Fibroblast of villous mesenchyme (primary cell): ENCODE results near the gene ADGRA3. TPM values are rescaled to one million over a fixed set of nuclear protein-coding genes. Genes with fewer than 3 reads are reported as not detected.

Experiments
- DNase-seq: peaks from one replicate; pipeline ENCODE4 v3.0.0-alpha.2; 2010; ENCODE audit warnings: low read depth
- H3K4me3 ChIP-seq: 2 replicates; pipeline ENCODE4 v1.5.1; 2011; ENCODE audit warnings: low read depth, mild to moderate bottlenecking, low read length
- total RNA-seq: library from RNA; depleted of rRNA; stranded (reverse); fragments of >200 nt; gene quantifications from 2 replicates; pipeline ENCODE4 v1.2.3, GENCODE V29; 2012
- TF ChIP-seq, protein P1 (sequence below): IDR thresholded peaks from 2 replicates; pipeline ENCODE4 v1.5.1; 2012; ENCODE audit warnings: low read depth, mild to moderate bottlenecking, low read length; ENCODE audit not compliant: insufficient read depth

ADGRA3 gene
- total RNA-seq, 1 donor, result 25.9 TPM

DNA sequence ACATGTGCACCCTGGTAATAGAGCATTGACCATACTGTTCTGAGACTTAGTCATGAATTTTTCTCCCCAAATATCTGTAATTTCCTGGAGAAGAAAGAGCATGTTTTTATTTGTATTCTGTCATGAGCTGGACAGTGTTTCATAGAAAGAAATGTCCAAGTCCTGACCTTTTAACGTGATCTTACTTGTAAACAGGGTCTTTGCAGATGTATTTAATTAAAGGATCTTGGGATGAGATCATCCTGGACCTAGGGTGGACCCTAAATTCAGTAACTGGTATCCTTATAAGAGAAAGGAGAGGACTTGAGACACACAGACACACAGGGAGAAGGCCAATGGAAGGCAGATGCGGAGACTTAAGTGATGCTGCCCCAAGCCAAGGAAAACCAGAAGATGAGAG lies 3.6 kb downstream of the ADGRA3 start:
- DNase-seq, result peak; percentile 66
- H3K4me3 ChIP-seq, result no peak overlapping the region
- TF ChIP-seq, protein P1, sequence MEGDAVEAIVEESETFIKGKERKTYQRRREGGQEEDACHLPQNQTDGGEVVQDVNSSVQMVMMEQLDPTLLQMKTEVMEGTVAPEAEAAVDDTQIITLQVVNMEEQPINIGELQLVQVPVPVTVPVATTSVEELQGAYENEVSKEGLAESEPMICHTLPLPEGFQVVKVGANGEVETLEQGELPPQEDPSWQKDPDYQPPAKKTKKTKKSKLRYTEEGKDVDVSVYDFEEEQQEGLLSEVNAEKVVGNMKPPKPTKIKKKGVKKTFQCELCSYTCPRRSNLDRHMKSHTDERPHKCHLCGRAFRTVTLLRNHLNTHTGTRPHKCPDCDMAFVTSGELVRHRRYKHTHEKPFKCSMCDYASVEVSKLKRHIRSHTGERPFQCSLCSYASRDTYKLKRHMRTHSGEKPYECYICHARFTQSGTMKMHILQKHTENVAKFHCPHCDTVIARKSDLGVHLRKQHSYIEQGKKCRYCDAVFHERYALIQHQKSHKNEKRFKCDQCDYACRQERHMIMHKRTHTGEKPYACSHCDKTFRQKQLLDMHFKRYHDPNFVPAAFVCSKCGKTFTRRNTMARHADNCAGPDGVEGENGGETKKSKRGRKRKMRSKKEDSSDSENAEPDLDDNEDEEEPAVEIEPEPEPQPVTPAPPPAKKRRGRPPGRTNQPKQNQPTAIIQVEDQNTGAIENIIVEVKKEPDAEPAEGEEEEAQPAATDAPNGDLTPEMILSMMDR, result no peak

DNA sequence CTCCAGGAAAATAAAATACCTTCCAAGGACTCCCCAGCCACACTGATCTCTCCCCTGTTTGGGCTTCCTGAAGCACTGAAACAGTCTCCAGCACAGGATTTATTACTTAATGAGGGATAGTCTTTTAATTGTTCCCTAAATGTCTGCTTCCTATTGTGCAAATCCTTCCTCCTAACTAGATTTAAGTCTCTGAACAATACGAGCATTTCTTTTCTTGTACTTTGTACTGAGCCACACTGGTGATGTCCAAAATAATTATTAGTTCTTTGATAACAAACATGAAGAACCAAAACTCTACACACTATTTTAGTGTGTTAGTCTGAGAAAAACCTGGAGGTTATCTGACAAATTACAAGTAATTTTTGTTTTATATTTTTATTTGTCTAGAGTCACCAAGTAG lies 5.1 kb downstream of the ADGRA3 start:
- H3K4me3 ChIP-seq, result no peak overlapping the region
- DNase-seq, result no peak
- TF ChIP-seq, protein P1, result no peak

DNA sequence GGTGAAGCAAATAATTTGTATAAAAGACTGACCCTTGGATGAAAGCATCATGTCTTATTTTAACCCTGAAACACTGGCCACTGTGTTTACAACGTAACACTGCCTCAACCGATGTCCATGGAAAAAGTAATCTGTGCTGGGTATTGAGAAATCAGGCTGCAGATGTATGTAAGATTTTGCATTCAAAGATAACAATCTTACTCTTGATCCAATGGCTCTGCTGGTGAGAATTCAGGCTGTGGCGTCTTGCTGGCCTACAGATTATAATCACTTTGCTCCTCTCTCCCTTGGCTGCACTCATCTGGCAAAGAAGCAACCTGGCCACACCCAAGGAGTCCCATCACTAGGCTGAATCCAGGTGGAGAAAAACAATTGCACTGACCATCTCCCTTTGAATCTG lies 7.5 kb downstream of the ADGRA3 start:
- DNase-seq, result peak; percentile 83
- no peak overlapping the region for H3K4me3 ChIP-seq
- TF ChIP-seq, protein P1, result no peak

DNA sequence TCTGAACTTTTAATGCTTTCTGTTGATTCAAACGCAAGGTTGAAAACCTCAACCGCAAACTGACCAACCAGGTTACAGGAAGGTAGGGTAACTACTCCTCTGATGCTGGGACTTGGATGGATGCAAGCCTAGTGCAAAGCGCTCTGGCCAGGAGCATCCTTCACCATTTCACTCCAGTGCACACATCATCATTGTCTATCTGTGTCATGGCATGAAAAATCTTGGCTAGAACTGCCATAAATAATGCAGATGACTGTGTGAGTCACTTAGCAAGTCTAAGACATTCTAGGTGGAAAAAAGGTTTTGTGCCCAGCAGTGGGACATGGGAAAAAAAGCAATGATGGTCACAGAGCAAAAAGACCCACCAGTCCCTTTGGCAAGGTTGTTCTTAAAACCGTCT lies 10.9 kb downstream of the ADGRA3 start:
- TF ChIP-seq, protein P1, result no peak
- DNase-seq, result no peak
- H3K4me3 ChIP-seq, result no peak overlapping the region

DNA sequence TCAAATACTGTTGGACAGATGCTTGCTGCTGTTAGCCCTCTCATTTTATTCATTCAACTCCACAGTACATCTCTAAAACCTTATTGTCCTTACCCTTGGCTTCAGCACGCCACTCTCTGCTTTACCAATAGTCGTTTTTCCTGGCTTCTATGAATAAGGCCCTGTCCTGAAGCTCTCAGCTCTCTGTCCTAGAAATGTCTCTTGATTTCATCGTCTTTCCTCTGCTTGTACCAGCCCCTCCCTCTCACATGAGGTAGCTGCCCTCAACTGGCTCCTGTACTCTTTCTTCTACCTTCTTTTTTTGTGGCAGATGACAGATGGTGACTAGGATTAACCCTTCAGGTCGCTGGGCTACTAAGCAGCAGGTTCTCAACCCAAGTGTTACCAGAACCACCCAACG lies 11.4 kb downstream of the ADGRA3 start:
- DNase-seq, result no peak
- TF ChIP-seq, protein P1, result no peak
- no peak overlapping the region for H3K4me3 ChIP-seq

DNA sequence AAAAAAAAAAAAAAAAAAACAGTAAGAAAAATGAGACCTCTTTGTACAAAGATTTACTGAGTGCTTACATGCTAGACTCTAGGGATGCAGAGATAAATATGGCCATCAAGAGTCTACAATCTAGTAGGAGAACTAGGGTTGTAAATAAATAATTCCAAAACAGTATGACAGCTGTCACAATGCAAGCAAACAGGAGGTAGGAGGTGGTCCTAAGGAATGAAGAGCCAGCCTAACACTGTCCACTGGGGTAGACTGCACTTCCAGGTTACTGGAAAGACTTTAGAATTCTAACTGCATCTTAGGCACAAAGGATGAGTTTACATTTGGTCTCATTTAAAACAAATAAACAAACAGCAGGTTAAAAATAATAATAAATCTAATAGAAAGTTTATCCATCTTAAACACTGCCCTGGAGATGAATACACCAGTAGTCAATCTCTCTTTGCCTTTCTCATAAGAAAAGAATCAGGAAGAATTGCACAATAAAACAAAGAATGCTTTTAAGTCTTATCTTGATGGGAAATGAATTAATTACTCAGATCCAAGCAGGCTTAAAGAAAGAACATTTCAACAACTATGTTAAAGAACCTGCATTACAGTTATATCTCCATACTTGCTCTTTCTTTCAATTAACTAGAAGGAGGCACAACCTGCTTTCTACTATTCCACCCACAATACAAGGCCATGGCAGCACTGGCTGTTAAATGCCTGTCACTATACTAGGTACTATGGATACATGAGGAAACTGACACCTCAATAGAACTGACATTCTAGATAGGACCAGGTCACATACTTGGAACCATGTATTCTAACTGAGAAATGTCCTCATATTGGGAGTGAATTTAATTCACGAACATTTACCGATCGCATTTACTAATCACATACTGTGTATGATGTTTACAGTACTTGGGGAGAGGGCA lies 12.7 kb downstream of the ADGRA3 start:
- no peak for DNase-seq
- H3K4me3 ChIP-seq, result no peak overlapping the region
- TF ChIP-seq, protein P1, result no peak
